Heart left ventricle (tissue), 16 donors: ENCODE results near the gene PTRH2. TPM values are rescaled to one million over a fixed set of nuclear protein-coding genes. Genes with fewer than 3 reads are reported as not detected.
A peak's percentile ranks its signal among the peaks of the same experiment; 100 is the strongest.

ENCODE experiments used
- ATAC-seq, 4 donors: fragments of 200-7000 bp; cut with Tn5 transposase; one replicate each; pipeline ENCODE4 v1.9.1; 2020 to 2022; ENCODE audit warnings: moderate library complexity in 4 of 4, mild to moderate bottlenecking in 3 of 4, moderate number of reproducible peaks in 1 of 4
- DNase-seq, 5 donors: peaks; one replicate each; pipeline ENCODE4 v3.0.0-alpha.2; 2020
- H3K27ac ChIP-seq, 12 donors: fragments of 200-600 bp; sonication (generic) in 4 of 12; one replicate each; pipeline versions ENCODE4 v1.5.0 to v1.8.0; 2016 to 2022; ENCODE audit warnings: mild to moderate bottlenecking in 2 of 12
- H3K27me3 ChIP-seq, 9 donors: fragments of 200-600 bp; sonication (generic) in 2 of 9; one replicate each; pipeline versions ENCODE4 v1.5.1 to v1.8.0; 2016 to 2022; ENCODE audit warnings: mild to moderate bottlenecking in 3 of 9
- H3K36me3 ChIP-seq, 9 donors: fragments of 200-600 bp; sonication (generic) in 2 of 9; one replicate each; pipeline versions ENCODE4 v1.5.0 to v1.8.0; 2018 to 2022; ENCODE audit warnings: mild to moderate bottlenecking in 2 of 9
- H3K4me1 ChIP-seq, 12 donors: fragments of 200-600 bp; sonication (generic) in 4 of 12; one replicate each; pipeline versions ENCODE4 v1.5.0 to v1.8.0; 2016 to 2022; ENCODE audit warnings: mild to moderate bottlenecking in 3 of 12
- H3K4me3 ChIP-seq, 12 donors: fragments of 200-600 bp; sonication (generic) in 4 of 12; one replicate each; pipeline versions ENCODE4 v1.5.0 to v1.8.0; 2017 to 2022; ENCODE audit warnings: mild to moderate bottlenecking in 9 of 12, moderate library complexity in 4 of 12
- H3K9me3 ChIP-seq, 12 donors: fragments of 200-600 bp; sonication (generic) in 4 of 12; one replicate each; pipeline versions ENCODE4 v1.5.0 to v1.8.0; 2016 to 2022; ENCODE audit warnings: mild to moderate bottlenecking in 1 of 12
- POLR2A ChIP-seq, 2 donors: fragments of 450-650 bp; IDR thresholded peaks; one replicate each; pipeline ENCODE4 v1.6.1; 2017; ENCODE audit warnings: antibody characterized with exemption in 2 of 2, mild to moderate bottlenecking in 2 of 2, moderate library complexity in 2 of 2
- WGBS, 4 donors: extraction: QIAGEN DNeasy Blood & Tissue Kit in 2 of 4; methylation state at CpG; one replicate each; pipeline versions ENCODE4 v1.1.5 to v1.1.7; 2013 to 2018; 5-methylcytosine and 5-hydroxymethylcytosine counted together
- intact Hi-C, 10 donors: fragments of 100-400 bp; cut with DNase I; formaldehyde crosslinking; loops; one replicate each; pipeline versions ENCODE4 v1.11.1 to v1.14.2; 2022
- polyA plus RNA-seq, 2 donors: library from polyadenylated mRNA; stranded (reverse); fragments of 200-250 nt; gene quantifications; one replicate each; pipeline ENCODE4 v1.2.3, GENCODE V29; 2013
- total RNA-seq, 9 donors: library from RNA; depleted of rRNA in 2 of 9; stranded (reverse); fragments of >200 nt in 2 of 9; fragmentation: NEBNext Ultra II Directional in 3 of 9; extraction: Animal tissue kit (Norgen Biotek cat#: 25700) in 3 of 9; gene quantifications; one replicate each; pipeline versions ENCODE4 v1.1.0 to v1.2.4, GENCODE V29; 2016 to 2023
- TF ChIP-seq, protein P1 (sequence below), 12 donors: fragments of 200-600 bp; sonication (generic) in 4 of 12; IDR thresholded peaks; one replicate each; pipeline versions ENCODE4 v1.5.0 to v1.8.0; 2018 to 2022; ENCODE audit warnings: antibody characterized with exemption in 12 of 12, mild to moderate bottlenecking in 5 of 12
- donor health status: ischemic (EF 13 %, LVEDD 7.1; RV severe dilation, severe dysfunction).
- donor health status: healthy with polysubstance abuse.
- donor health status: DM: no; HTN: yes; CAD: no.
- donor health status: DM: no; HTN: no; CAD: no.
- donor health status: ischemic (EF 25% LVEDD 6.9; RV normal size, moderate dysfunction).
- donor health status: ischemic (EF 25% LVEDD 5.7; RV mildly dilated, moderate dysfunction).
- donor health status: healthy.
- donor health status: DM: yes; HTN: yes; CAD: no.
- donor health status: ischemic (EF 35%, LVEDD 5.7; RV mildly dilated, moderate dysfunction).
- donor health status: nonischemic (EF 11% LVEDD 7.7; RV severe dilation, severe dysfunction).
- donor health status: DM: yes; HTN: yes; CAD: no.
- donor health status: PGD.
- donor health status: ischemic (EF 29% LVEDD 5.4; RV normal size, mild dysfunction).
- donor health status: nonischemic (EF 23%, LVEDD 6.1; RV moderate dilation, normal function).

The PTRH2 gene
- total and polyA plus RNA-seq, 11 donors: 6.7 to 25.2 (median 9.4) TPM

DNA sequence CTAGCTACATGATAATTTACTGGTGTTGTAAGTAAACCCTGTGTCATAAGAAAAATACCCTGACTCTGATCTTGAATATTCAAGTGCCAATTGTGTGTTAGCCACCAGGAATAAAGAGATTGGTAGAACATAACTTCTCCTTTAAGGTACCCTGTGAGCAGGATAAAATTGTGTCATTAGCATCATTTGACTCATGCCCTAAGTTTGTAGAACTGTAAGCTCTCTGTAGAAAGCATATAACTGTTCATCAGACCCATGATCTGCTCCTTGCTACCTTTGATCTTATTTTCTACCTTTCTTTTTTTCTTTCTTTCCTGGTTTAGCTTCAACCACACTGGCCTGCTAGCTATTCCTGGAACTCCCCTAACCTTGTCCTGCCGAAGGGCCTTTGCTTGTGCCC lies 35.8 kb downstream of the PTRH2 start:
- DNase-seq (no peak), ATAC-seq (peak in 1 of 4 donors; percentile 18)
- intact Hi-C loops: no loop called here
- Histone ChIP-seq H3K4me3 (no peak overlapping the region), H3K9me3 (no peaks in the 10 kb centered on the region), H3K27me3 (no peaks in the 10 kb centered on the region), H3K27ac (peak overlapping the region in 2 of 12 donors; percentile 0 to 5), H3K4me1 (peaks cover 0 to 60% (median 5%) of the 10 kb centered on the region in 12 donors), H3K36me3 (peaks cover 2 to 100% (median 98%) of the 10 kb centered on the region in 9 donors)
- WGBS, 4 donors: 67 to 88% (median 76%) methylated on average over 1 of the region's 1 CpG
- no peak for TF ChIP-seq POLR2A (IDR thresholded peaks at IDR 0.05)
- TF ChIP-seq, protein P1, sequence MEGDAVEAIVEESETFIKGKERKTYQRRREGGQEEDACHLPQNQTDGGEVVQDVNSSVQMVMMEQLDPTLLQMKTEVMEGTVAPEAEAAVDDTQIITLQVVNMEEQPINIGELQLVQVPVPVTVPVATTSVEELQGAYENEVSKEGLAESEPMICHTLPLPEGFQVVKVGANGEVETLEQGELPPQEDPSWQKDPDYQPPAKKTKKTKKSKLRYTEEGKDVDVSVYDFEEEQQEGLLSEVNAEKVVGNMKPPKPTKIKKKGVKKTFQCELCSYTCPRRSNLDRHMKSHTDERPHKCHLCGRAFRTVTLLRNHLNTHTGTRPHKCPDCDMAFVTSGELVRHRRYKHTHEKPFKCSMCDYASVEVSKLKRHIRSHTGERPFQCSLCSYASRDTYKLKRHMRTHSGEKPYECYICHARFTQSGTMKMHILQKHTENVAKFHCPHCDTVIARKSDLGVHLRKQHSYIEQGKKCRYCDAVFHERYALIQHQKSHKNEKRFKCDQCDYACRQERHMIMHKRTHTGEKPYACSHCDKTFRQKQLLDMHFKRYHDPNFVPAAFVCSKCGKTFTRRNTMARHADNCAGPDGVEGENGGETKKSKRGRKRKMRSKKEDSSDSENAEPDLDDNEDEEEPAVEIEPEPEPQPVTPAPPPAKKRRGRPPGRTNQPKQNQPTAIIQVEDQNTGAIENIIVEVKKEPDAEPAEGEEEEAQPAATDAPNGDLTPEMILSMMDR (IDR thresholded peaks at IDR 0.05): no peak

DNA sequence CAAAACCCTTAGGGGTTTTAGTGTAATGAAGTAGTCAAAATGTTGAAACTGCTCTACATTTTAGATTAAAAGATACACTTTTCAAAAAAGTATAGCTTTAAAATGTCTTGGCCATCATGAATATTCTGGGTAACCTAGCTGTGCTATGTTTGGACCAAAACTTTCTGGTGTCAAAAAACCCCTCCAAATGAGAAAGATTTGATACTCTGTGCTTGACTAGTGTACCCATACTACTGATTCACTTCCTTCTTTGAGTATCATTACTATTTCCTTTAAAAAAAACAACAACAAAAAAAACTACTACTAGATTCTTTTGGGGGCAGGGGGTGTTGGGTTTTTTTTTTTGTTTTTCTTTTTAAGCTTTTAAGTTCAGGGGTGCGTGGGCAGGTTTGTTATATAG lies 37.3 kb downstream of the PTRH2 start:
- WGBS, 4 donors: 96 to 98% (median 96%) methylated on average over 1 of the region's 1 CpG
- Histone ChIP-seq H3K4me1 (peaks cover 0 to 58% (median 5%) of the 10 kb centered on the region in 12 donors), H3K9me3 (no peaks in the 10 kb centered on the region), H3K36me3 (peaks cover 2 to 100% (median 98%) of the 10 kb centered on the region in 9 donors), H3K27ac (peak overlapping the region in 1 of 12 donors; percentile 72), H3K27me3 (no peaks in the 10 kb centered on the region), H3K4me3 (no peak overlapping the region)
- ATAC-seq (no peak), DNase-seq (no peak)
- intact Hi-C loops: loop anchor here in 1 of 10 donors (5.0 kb wide), 1 partner anchor 32 kb away; no protein-coding TSS in a partner anchor
- no peak for TF ChIP-seq POLR2A (IDR thresholded peaks at IDR 0.05)
- TF ChIP-seq, protein P1 (IDR thresholded peaks at IDR 0.05): no peak

DNA sequence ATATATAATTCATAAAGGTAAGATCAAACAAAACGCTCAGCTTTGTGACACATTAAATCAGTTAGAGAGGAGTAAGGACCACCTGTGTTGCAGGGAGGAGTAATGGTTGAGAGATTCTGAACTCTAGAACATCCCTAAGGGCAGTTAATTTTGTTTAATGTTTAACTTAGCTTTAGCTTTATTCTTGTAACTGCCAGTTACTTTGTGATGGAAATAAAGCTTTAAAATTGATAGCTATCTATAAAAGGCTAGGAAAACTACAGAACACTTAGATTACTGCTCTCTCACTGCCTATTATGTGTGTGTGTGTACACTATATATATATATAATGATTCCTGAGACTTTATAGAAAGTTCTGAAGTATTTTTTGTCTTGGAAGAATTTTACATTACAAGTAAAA lies 37.8 kb downstream of the PTRH2 start:
- Histone ChIP-seq H3K4me1 (peaks cover 0 to 52% (median 5%) of the 10 kb centered on the region in 12 donors), H3K27me3 (no peaks in the 10 kb centered on the region), H3K27ac (peak overlapping the region in 1 of 12 donors; percentile 72), H3K36me3 (peaks cover 1 to 100% (median 98%) of the 10 kb centered on the region in 9 donors), H3K4me3 (no peak overlapping the region), H3K9me3 (no peaks in the 10 kb centered on the region)
- DNase-seq (no peak), ATAC-seq (no peak)
- WGBS, 4 donors: 80 to 93% (median 87%) methylated on average over 1 of the region's 1 CpG
- intact Hi-C loops: loop anchor here in 1 of 10 donors (5.0 kb wide), 1 partner anchor 33 kb away; no protein-coding TSS in a partner anchor
- TF ChIP-seq, protein P1 (IDR thresholded peaks at IDR 0.05): no peak
- no peak for TF ChIP-seq POLR2A (IDR thresholded peaks at IDR 0.05)

DNA sequence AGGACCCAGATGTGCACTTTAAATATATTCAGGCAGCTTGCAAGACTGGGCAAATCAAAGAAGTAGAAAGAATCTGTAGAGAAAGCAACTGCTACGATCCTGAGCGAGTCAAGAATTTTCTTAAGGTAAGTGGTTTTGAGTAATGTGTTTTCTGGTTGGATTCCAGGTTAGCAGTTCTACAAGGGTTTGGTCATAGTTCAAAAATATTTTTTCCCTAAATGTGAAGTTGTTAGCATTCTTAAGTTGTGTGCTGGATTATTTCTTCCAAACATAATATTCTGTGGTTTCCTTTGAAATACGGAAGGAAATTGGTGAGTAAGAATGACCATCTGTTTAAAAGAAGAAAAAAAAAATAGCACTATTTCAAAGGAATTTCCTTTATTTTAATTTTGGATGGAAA lies 38.4 kb downstream of the PTRH2 start:
- no peaks in the 10 kb centered on the region for H3K9me3 ChIP-seq
- ATAC-seq (peak in 3 of 4 donors; percentile 11 to 49 (median 39)), DNase-seq (no peak)
- peak overlapping the region in 2 of 12 donors; percentile 48 to 72 for H3K27ac ChIP-seq
- H3K4me3 ChIP-seq: no peak overlapping the region
- intact Hi-C loops: loop anchor here in 1 of 10 donors (5.0 kb wide), 1 partner anchor 33 kb away; no protein-coding TSS in a partner anchor
- TF ChIP-seq, protein P1 (IDR thresholded peaks at IDR 0.05): no peak
- no peak for TF ChIP-seq POLR2A (IDR thresholded peaks at IDR 0.05)
- no peaks in the 10 kb centered on the region for H3K27me3 ChIP-seq
- peaks cover 0 to 51% (median 5%) of the 10 kb centered on the region in 12 donors for H3K4me1 ChIP-seq
- WGBS, 4 donors: 55 to 69% (median 64%) methylated on average over 3 of the region's 3 CpGs
- H3K36me3 ChIP-seq: peaks cover 0 to 100% (median 98%) of the 10 kb centered on the region in 9 donors
